Activated CD4-positive, alpha-beta T cell treated with anti-CD3 and anti-CD28 coated beads for 4 hours (primary cell): ENCODE results near the gene SPRR1A.

Experiments
- DNase-seq, 2 donors: peaks; one replicate each; pipeline ENCODE4 v3.0.0-alpha.2; 2020

The SPRR1A gene

GRCh38 chr1:153032677-153033308 lies 48.9 kb downstream of the SPRR1A start:
- no peak for DNase-seq

- DNase-seq = no peak
Measured at GRCh38 chr1:153035211-153035610, 51.3 kb downstream of the SPRR1A start.
